ENCODE data around the gene PSMB9.

PSMB9 gene

GRCh38 chr6:32886681-32887383 is 32.8 kb downstream of the PSMB9 start:
- Histone ChIP-seq H3K36me3 (ENCODE audit: control insufficient read depth, insufficient read depth, low read length) (no peaks in the 10 kb centered on the region), H3K27ac (ENCODE audit: low read depth, low read length, severe bottlenecking) (no peak overlapping the region), H3K9me3 (ENCODE audit: control insufficient read depth, low read length) (no peaks in the 10 kb centered on the region), H3K4me3 (ENCODE audit: extremely low read depth, insufficient read depth, low read length, poor library complexity, severe bottlenecking) (no peak overlapping the region), H3K4me1 (ENCODE audit: control insufficient read depth, insufficient read depth, low read length, poor library complexity, severe bottlenecking) (no peaks in the 10 kb centered on the region)
- WGBS, 2 experiments (ENCODE audit: insufficient coverage in 2 of 2): 73 to 83% methylated on average over 3 of the region's 3 CpGs

- WGBS, 2 experiments (ENCODE audit: insufficient coverage in 2 of 2): 75 to 100% methylated on average over 3 to 4 of the region's 5 CpGs
- H3K4me3 ChIP-seq (ENCODE audit: extremely low read depth, insufficient read depth, low read length, poor library complexity, severe bottlenecking): no peak overlapping the region
- no peaks in the 10 kb centered on the region for H3K36me3 ChIP-seq (ENCODE audit: control insufficient read depth, insufficient read depth, low read length)
Measured at GRCh38 chr6:32887616-32888015, 33.6 kb downstream of the PSMB9 start.

DNA sequence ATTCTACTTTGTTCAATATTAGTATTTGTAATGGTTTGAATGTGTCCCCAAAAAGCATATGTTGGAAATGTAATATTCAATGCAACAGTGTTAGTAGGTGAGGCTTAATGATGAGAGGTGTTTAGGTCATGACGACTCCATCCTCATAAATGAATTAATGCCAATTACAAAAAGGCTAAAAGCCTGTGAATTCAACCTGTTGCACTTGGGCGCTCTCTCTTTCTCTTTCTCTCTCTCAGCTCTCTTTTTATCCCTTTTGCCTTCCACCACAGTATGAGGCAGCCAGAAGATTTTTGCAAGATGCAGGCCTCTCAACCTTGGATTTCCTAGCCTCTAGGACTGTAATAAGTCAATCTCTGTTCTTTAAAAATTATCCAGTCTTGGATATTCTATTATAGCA is 34.6 kb downstream of the PSMB9 start:
- Histone ChIP-seq H3K27ac (ENCODE audit: low read depth, low read length, severe bottlenecking) (no peak overlapping the region), H3K36me3 (ENCODE audit: control insufficient read depth, insufficient read depth, low read length) (no peaks in the 10 kb centered on the region), H3K4me1 (ENCODE audit: control insufficient read depth, insufficient read depth, low read length, poor library complexity, severe bottlenecking) (no peaks in the 10 kb centered on the region), H3K4me3 (ENCODE audit: extremely low read depth, insufficient read depth, low read length, poor library complexity, severe bottlenecking) (no peak overlapping the region), H3K9me3 (ENCODE audit: control insufficient read depth, low read length) (no peaks in the 10 kb centered on the region)
- WGBS, 2 experiments (ENCODE audit: insufficient coverage in 2 of 2): 60 to 100% methylated on average over 1 to 2 of the region's 2 CpGs

More at GRCh38 chr6:32887616-32888015, 33.6 kb downstream of the PSMB9 start:
- Histone ChIP-seq H3K9me3 (ENCODE audit: control insufficient read depth, low read length) (no peaks in the 10 kb centered on the region), H3K27ac (ENCODE audit: low read depth, low read length, severe bottlenecking) (no peak overlapping the region), H3K4me1 (ENCODE audit: control insufficient read depth, insufficient read depth, low read length, poor library complexity, severe bottlenecking) (no peaks in the 10 kb centered on the region)

DNA sequence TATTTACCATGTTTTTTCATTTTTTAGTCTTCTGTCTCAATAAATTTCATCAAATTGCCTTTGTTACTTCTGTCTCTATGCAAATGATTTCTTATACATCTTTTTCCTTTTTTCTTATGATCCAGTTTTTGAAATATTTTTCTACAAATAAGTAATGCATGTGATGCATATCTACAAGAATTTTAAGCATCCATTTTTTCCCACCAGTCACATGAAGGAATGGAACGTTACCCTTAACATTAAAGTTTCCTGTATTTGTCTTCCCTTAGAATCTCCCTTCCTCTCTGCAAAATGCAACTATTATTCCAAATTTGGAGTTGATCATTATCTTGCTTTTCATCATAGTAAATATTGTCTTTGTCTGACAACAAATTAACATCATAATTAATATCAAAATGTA is 35.5 kb downstream of the PSMB9 start:
- H3K36me3 ChIP-seq (ENCODE audit: control insufficient read depth, insufficient read depth, low read length): no peaks in the 10 kb centered on the region
- no peak overlapping the region for H3K27ac ChIP-seq (ENCODE audit: low read depth, low read length, severe bottlenecking)
- no peaks in the 10 kb centered on the region for H3K4me1 ChIP-seq (ENCODE audit: control insufficient read depth, insufficient read depth, low read length, poor library complexity, severe bottlenecking)
- no peaks in the 10 kb centered on the region for H3K9me3 ChIP-seq (ENCODE audit: control insufficient read depth, low read length)
- 40% methylated on average over 1 of the region's 1 CpG; no CpG with 5 or more reads in 1 of the 2 experiments for whole genome bisulfite sequencing, 2 experiments (ENCODE audit: insufficient coverage in 2 of 2)
- no peak overlapping the region for H3K4me3 ChIP-seq (ENCODE audit: extremely low read depth, insufficient read depth, low read length, poor library complexity, severe bottlenecking)

DNA sequence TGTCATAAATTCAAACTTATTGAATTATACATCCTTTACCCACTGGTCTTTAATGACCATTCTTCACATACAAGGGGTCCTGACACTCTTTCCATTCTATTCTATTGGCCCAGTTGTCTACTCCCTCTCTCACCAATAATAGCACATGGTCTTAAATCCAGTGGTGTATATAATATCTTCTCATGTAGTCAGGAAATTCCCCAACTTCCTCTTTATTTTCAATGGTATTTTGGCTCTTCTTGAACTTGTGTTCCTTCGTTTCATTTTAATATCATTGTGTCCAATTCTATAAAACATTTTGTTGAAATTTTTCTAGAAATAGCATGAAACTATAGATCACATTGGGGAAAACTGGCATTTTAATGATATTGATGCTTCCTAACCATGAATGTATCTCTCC is 36.8 kb downstream of the PSMB9 start:
- H3K36me3 ChIP-seq (ENCODE audit: control insufficient read depth, insufficient read depth, low read length): no peaks in the 10 kb centered on the region
- no peak overlapping the region for H3K4me3 ChIP-seq (ENCODE audit: extremely low read depth, insufficient read depth, low read length, poor library complexity, severe bottlenecking)
- WGBS, 2 experiments (ENCODE audit: insufficient coverage in 2 of 2): no CpG with 5 or more reads among the region's 1 CpG
- H3K27ac ChIP-seq (ENCODE audit: low read depth, low read length, severe bottlenecking): no peak overlapping the region
- H3K4me1 ChIP-seq (ENCODE audit: control insufficient read depth, insufficient read depth, low read length, poor library complexity, severe bottlenecking): peaks cover 5% of the 10 kb centered on the region
- no peaks in the 10 kb centered on the region for H3K9me3 ChIP-seq (ENCODE audit: control insufficient read depth, low read length)

GRCh38 chr6:32894085-32895005 is 40.4 kb downstream of the PSMB9 start:
- no peaks in the 10 kb centered on the region for H3K9me3 ChIP-seq (ENCODE audit: control insufficient read depth, low read length)
- peak overlapping the region; percentile 59 for H3K4me3 ChIP-seq (ENCODE audit: extremely low read depth, insufficient read depth, low read length, poor library complexity, severe bottlenecking)
- H3K27ac ChIP-seq (ENCODE audit: low read depth, low read length, severe bottlenecking): peak overlapping the region; percentile 81
- 0 to 1% methylated on average over 50 to 51 of the region's 61 CpGs for WGBS, 2 experiments (ENCODE audit: insufficient coverage in 2 of 2)
- peaks cover 9% of the 10 kb centered on the region for H3K36me3 ChIP-seq (ENCODE audit: control insufficient read depth, insufficient read depth, low read length)
- H3K4me1 ChIP-seq (ENCODE audit: control insufficient read depth, insufficient read depth, low read length, poor library complexity, severe bottlenecking): peaks cover 10% of the 10 kb centered on the region

- H3K4me1 ChIP-seq (ENCODE audit: control insufficient read depth, insufficient read depth, low read length, poor library complexity, severe bottlenecking): peaks cover 10% of the 10 kb centered on the region
- H3K4me3 ChIP-seq (ENCODE audit: extremely low read depth, insufficient read depth, low read length, poor library complexity, severe bottlenecking): peak overlapping the region; percentile 59
- WGBS, 2 experiments (ENCODE audit: insufficient coverage in 2 of 2): 0% methylated on average over 7 to 8 of the region's 8 CpGs
- H3K27ac ChIP-seq (ENCODE audit: low read depth, low read length, severe bottlenecking): no peak overlapping the region
- peaks cover 9% of the 10 kb centered on the region for H3K36me3 ChIP-seq (ENCODE audit: control insufficient read depth, insufficient read depth, low read length)
- H3K9me3 ChIP-seq (ENCODE audit: control insufficient read depth, low read length): no peaks in the 10 kb centered on the region
Measured at GRCh38 chr6:32895006-32895345, 41.0 kb downstream of the PSMB9 start.

- Histone ChIP-seq H3K36me3 (ENCODE audit: control insufficient read depth, insufficient read depth, low read length) (peaks cover 10% of the 10 kb centered on the region), H3K4me1 (ENCODE audit: control insufficient read depth, insufficient read depth, low read length, poor library complexity, severe bottlenecking) (no peaks in the 10 kb centered on the region), H3K4me3 (ENCODE audit: extremely low read depth, insufficient read depth, low read length, poor library complexity, severe bottlenecking) (no peak overlapping the region), H3K9me3 (ENCODE audit: control insufficient read depth, low read length) (no peaks in the 10 kb centered on the region), H3K27ac (ENCODE audit: low read depth, low read length, severe bottlenecking) (no peak overlapping the region)
Measured at GRCh38 chr6:32903952-32904351, 50.0 kb downstream of the PSMB9 start.

DNA sequence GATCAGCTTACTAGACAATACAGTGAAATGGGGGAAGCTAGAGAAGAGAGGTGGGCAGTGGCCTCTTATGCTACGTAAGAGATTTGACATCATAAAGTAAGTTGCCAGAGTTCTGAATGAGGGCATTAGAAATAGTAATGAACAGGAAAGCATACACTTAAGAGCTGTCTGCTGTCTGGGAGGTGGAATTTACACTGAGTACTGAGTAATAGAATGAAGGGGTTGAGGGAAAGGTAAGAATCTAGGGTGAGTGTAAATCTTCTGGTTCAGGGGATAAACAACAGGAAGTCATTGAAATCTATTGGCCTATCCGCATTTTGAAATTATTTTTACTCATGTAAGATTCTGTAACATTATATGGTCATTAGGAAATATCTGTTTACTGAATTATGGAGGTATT is 51.1 kb downstream of the PSMB9 start:
- Histone ChIP-seq H3K4me3 (ENCODE audit: extremely low read depth, insufficient read depth, low read length, poor library complexity, severe bottlenecking) (no peak overlapping the region), H3K27ac (ENCODE audit: low read depth, low read length, severe bottlenecking) (no peak overlapping the region)
- 67 to 100% methylated on average over 1 of the region's 2 CpGs for WGBS, 2 experiments (ENCODE audit: insufficient coverage in 2 of 2)

DNA sequence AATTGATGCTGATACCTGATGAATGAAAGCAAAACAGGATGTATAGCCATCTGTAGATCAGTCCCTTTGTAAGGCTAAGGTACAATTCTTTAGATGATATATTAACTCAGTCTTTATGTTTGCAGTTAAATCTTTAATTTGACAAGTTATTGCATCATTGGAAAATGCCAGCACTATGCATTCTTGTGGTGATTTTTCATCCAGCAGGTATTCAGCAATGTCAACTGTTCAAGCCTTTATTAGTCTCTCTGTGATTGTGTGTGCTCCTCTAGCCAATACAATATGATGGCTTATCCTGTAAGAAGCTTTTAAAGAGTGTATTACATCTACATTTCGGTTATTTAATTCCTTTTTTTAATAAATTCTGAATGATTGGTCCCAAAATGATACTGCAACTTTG is 52.5 kb downstream of the PSMB9 start:
- H3K4me3 ChIP-seq (ENCODE audit: extremely low read depth, insufficient read depth, low read length, poor library complexity, severe bottlenecking): no peak overlapping the region
- no peaks in the 10 kb centered on the region for H3K4me1 ChIP-seq (ENCODE audit: control insufficient read depth, insufficient read depth, low read length, poor library complexity, severe bottlenecking)
- H3K36me3 ChIP-seq (ENCODE audit: control insufficient read depth, insufficient read depth, low read length): peaks cover 2% of the 10 kb centered on the region
- WGBS, 2 experiments (ENCODE audit: insufficient coverage in 2 of 2): no CpG with 5 or more reads among the region's 1 CpG
- no peak overlapping the region for H3K27ac ChIP-seq (ENCODE audit: low read depth, low read length, severe bottlenecking)
- H3K9me3 ChIP-seq (ENCODE audit: control insufficient read depth, low read length): no peaks in the 10 kb centered on the region

More for the DNA sequence above, 51.1 kb downstream of the PSMB9 start:
- H3K9me3 ChIP-seq (ENCODE audit: control insufficient read depth, low read length): no peaks in the 10 kb centered on the region
- no peaks in the 10 kb centered on the region for H3K4me1 ChIP-seq (ENCODE audit: control insufficient read depth, insufficient read depth, low read length, poor library complexity, severe bottlenecking)
- H3K36me3 ChIP-seq (ENCODE audit: control insufficient read depth, insufficient read depth, low read length): peaks cover 10% of the 10 kb centered on the region

- Histone ChIP-seq H3K9me3 (ENCODE audit: control insufficient read depth, low read length) (no peaks in the 10 kb centered on the region), H3K36me3 (ENCODE audit: control insufficient read depth, insufficient read depth, low read length) (no peaks in the 10 kb centered on the region), H3K4me1 (ENCODE audit: control insufficient read depth, insufficient read depth, low read length, poor library complexity, severe bottlenecking) (no peaks in the 10 kb centered on the region), H3K4me3 (ENCODE audit: extremely low read depth, insufficient read depth, low read length, poor library complexity, severe bottlenecking) (no peak overlapping the region), H3K27ac (ENCODE audit: low read depth, low read length, severe bottlenecking) (no peak overlapping the region)
- WGBS, 2 experiments (ENCODE audit: insufficient coverage in 2 of 2): no CpG with 5 or more reads among the region's 2 CpGs
Measured at GRCh38 chr6:32908897-32909296, 54.9 kb downstream of the PSMB9 start.
